Measurements from ENCODE around the gene OR5I1.
"Not testable (repeated sequence)": the region's sequence is repeated elsewhere in the genome, so short reads cannot be mapped to it uniquely, and the experiment has no call there.

OR5I1 gene

GRCh38 chr11:55936300-55936699 is at the start of gene OR5I1:
TSS of gene OR5I1 (minus strand) at chr11:55936400. CDS start at chr11:55936400, 0 bp downstream.
- DNase-seq: no peak

GRCh38 chr11:55970935-55971334 is 34.7 kb upstream of the OR5I1 start:
- no peak for DNase-seq

GRCh38 chr11:55969845-55970244 is 33.6 kb upstream of the OR5I1 start, which contains the start of gene OR10AG1:
TSS of gene OR10AG1 (minus strand) at chr11:55969945. CDS start at chr11:55969907, 38 bp downstream.
- no peak for DNase-seq

- DNase-seq: no peak
Observed at GRCh38 chr11:55967914-55968313, 31.7 kb upstream of the OR5I1 start.

- DNase-seq: no peak
Observed at GRCh38 chr11:55966391-55966790, 30.2 kb upstream of the OR5I1 start.

GRCh38 chr11:55956521-55956920 is 20.3 kb upstream of the OR5I1 start:
- DNase-seq: no peak

GRCh38 chr11:55949330-55949729 is 13.1 kb upstream of the OR5I1 start:
- DNase-seq: no peak

- DNase-seq: no peak
Observed at GRCh38 chr11:55942785-55943392, 6.7 kb upstream of the OR5I1 start.

GRCh38 chr11:55920537-55920936 is 15.7 kb downstream of the OR5I1 start:
- DNase-seq: no peak

- no peak for DNase-seq
Observed at GRCh38 chr11:55914482-55914881, 21.7 kb downstream of the OR5I1 start, which contains the start of gene OR5W2. TSS of gene OR5W2 (minus strand) at chr11:55914582. CDS start at chr11:55914582, 0 bp downstream.

- no peak for DNase-seq
Observed at GRCh38 chr11:55902308-55902707, 33.9 kb downstream of the OR5I1 start.

GRCh38 chr11:55895216-55895615 is 41.0 kb downstream of the OR5I1 start:
- no peak for DNase-seq

GRCh38 chr11:55885481-55885880 is 50.7 kb downstream of the OR5I1 start:
- not testable (repeated sequence) for DNase-seq
